OCI-LY7 (cell line): ENCODE results near the gene KCNJ12.

ENCODE experiments used
- CTCF ChIP-seq: fragments of 200-600 bp; sonication (generic); conservative IDR thresholded peaks from 2 replicates; pipeline ENCODE4 v1.5.1; 2014; ENCODE audit warnings: mild to moderate bottlenecking, antibody characterized with exemption, low read length, moderate library complexity, mixed read lengths
- EZH2phosphoT487 ChIP-seq: fragments of 200-600 bp; sonication (generic); IDR thresholded peaks from 2 replicates; pipeline ENCODE4 v1.6.1; 2018; ENCODE audit warnings: low read depth, borderline replicate concordance, mild to moderate bottlenecking, mixed run types, antibody characterized with exemption, low read length, moderate library complexity, mixed read lengths

- no peak for TF ChIP-seq CTCF
- TF ChIP-seq EZH2phosphoT487 = no peak
Measured at GRCh38 chr17:21376081-21376758, at the start of gene KCNJ12.
